Gastroesophageal sphincter (tissue), 4 donors: ENCODE data around the gene WARS2. TPM values are rescaled to one million over a fixed set of nuclear protein-coding genes. Genes with fewer than 3 reads are reported as not detected.

Experiments
- ATAC-seq: fragments of 150-250 bp; one replicate; pipeline ENCODE4 v1.9.1; 2016; ENCODE audit warnings: mild to moderate bottlenecking, moderate library complexity
- H3K27ac ChIP-seq, 4 donors: fragments of 200-600 bp; sonication (generic) in 3 of 4; 1 replicate in 3 of 4; 2 replicates in 1 of 4; pipeline ENCODE4 v1.5.1; 2016 to 2019
- H3K27me3 ChIP-seq: fragments of 200-600 bp; sonication (generic); one replicate; pipeline ENCODE4 v1.5.1; 2019
- H3K36me3 ChIP-seq, 2 donors: fragments of 200-600 bp; sonication (generic); one replicate each; pipeline ENCODE4 v1.5.1; 2019; ENCODE audit warnings: control low read depth in 1 of 2
- H3K4me1 ChIP-seq, 3 donors: fragments of 200-600 bp; sonication (generic); 1 replicate in 2 of 3; 2 replicates in 1 of 3; pipeline ENCODE4 v1.5.1; 2016 to 2019; ENCODE audit warnings: control low read depth in 2 of 3
- H3K4me3 ChIP-seq, 2 donors: fragments of 200-600 bp; sonication (generic); one replicate each; pipeline ENCODE4 v1.5.1; 2019; ENCODE audit warnings: mild to moderate bottlenecking in 1 of 2, moderate library complexity in 1 of 2
- H3K9me3 ChIP-seq, 3 donors: fragments of 200-600 bp; sonication (generic); one replicate each; pipeline ENCODE4 v1.5.1; 2017 to 2019; ENCODE audit warnings: control low read depth in 2 of 3
- EP300 ChIP-seq: sonication (generic); formaldehyde crosslinking; IDR thresholded peaks from one replicate; pipeline ENCODE4 v1.6.1; 2017; ENCODE audit warnings: antibody characterized with exemption, mild to moderate bottlenecking
- POLR2A ChIP-seq, 2 donors: fragments of 450-650 bp; IDR thresholded peaks; one replicate each; pipeline ENCODE4 v1.6.1; 2017; ENCODE audit warnings: antibody characterized with exemption in 2 of 2, mild to moderate bottlenecking in 2 of 2, moderate library complexity in 1 of 2
- POLR2AphosphoS5 ChIP-seq: sonication (generic); formaldehyde crosslinking; IDR thresholded peaks from one replicate; pipeline ENCODE4 v1.6.1; 2017; ENCODE audit warnings: antibody characterized with exemption
- WGBS, 2 donors: methylation state at CpG; one replicate each; pipeline ENCODE4 v1.1.5; 2018; ENCODE audit warnings: low coverage in 1 of 2; 5-methylcytosine and 5-hydroxymethylcytosine counted together
- total RNA-seq, 4 donors: library from RNA; depleted of rRNA; stranded (reverse); fragments of >200 nt; gene quantifications; one replicate each; pipeline ENCODE4 v1.1.0, GENCODE V29; 2016
- TF ChIP-seq, protein P1 (sequence below), 4 experiments: fragments of 200-600 bp in 2 of 4; fragments of 450-650 bp in 2 of 4; sonication (generic) in 1 of 4; IDR thresholded peaks; one replicate each; pipeline ENCODE4 v1.5.1; 2017 to 2019; ENCODE audit warnings: antibody characterized with exemption in 4 of 4, mild to moderate bottlenecking in 2 of 4, moderate library complexity in 2 of 4

WARS2 gene
- total RNA-seq, 4 donors from 2014 or later, result 9.2 to 12.8 (median 11.7) TPM

DNA sequence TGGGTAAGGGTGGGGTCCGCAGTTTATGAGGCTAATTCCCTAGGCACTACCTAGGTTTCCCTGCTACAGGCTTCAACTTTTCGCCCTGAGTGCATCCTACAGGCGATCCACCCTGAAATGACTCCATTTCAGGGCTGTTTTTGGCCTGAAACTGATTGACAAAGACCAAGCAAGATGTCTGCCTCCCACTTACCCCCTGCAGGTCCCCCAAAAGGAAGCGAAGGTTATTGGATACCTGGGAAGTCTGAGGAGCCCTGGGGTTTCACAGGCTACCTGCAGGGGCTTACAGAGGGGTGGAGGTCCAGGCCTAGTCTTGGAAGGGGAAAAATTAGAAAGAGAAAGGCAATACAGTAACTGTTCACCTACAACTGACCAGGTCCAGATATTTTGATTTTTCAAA is 149.0 kb downstream of the WARS2 start:
- no peak for ATAC-seq
- no peak for TF ChIP-seq EP300
- no peak for TF ChIP-seq POLR2A (IDR thresholded peaks at IDR 0.05)
- TF ChIP-seq POLR2AphosphoS5, result no peak
- TF ChIP-seq, protein P1, sequence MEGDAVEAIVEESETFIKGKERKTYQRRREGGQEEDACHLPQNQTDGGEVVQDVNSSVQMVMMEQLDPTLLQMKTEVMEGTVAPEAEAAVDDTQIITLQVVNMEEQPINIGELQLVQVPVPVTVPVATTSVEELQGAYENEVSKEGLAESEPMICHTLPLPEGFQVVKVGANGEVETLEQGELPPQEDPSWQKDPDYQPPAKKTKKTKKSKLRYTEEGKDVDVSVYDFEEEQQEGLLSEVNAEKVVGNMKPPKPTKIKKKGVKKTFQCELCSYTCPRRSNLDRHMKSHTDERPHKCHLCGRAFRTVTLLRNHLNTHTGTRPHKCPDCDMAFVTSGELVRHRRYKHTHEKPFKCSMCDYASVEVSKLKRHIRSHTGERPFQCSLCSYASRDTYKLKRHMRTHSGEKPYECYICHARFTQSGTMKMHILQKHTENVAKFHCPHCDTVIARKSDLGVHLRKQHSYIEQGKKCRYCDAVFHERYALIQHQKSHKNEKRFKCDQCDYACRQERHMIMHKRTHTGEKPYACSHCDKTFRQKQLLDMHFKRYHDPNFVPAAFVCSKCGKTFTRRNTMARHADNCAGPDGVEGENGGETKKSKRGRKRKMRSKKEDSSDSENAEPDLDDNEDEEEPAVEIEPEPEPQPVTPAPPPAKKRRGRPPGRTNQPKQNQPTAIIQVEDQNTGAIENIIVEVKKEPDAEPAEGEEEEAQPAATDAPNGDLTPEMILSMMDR (IDR thresholded peaks at IDR 0.05), result no peak
- peaks cover 0 to 40% (median 15%) of the 10 kb centered on the region in 3 donors for H3K4me1 ChIP-seq
- H3K27ac ChIP-seq, result no peak overlapping the region
- peaks cover 100% of the 10 kb centered on the region for H3K27me3 ChIP-seq
- 18 to 44% methylated on average over 1 to 2 of the region's 4 CpGs for WGBS, 2 donors
- H3K36me3 ChIP-seq, result no peaks in the 10 kb centered on the region
- peaks cover 0 to 8% (median 0%) of the 10 kb centered on the region in 3 donors for H3K9me3 ChIP-seq
- H3K4me3 ChIP-seq, result no peak overlapping the region

DNA sequence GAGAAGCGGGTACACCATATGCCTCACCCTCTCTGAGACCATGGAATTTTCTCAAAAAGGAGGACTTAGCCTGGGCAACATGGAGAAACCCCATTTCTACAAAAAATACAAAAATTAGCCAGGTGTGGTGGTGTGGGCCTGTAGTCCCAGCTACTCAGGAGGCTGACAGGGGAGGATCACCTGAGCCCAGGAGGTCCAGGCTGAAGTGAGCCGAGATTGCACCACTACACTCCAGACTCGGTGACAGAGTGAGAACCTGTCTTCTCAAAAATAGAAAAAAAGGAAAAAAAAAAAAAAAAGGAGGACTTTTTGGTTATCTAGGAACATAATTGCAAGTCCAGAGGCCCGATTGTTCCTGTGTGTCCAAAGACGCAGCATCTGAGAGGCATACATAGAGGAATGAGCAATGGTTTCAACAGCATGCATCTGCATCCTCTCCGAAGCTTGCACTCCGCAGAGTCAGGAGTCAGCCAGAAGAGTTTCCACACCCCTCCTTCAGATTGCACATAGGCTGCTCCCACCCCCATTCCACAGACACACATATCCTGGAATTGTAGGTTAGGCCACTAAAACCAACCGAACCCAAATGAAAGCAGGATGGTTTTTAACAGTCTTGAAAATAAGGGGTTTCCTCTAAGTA is 149.8 kb downstream of the WARS2 start:
- peaks cover 100% of the 10 kb centered on the region for H3K27me3 ChIP-seq
- peaks cover 0 to 48% (median 15%) of the 10 kb centered on the region in 3 donors for H3K4me1 ChIP-seq
- no peak overlapping the region for H3K4me3 ChIP-seq
- H3K36me3 ChIP-seq, result no peaks in the 10 kb centered on the region
- H3K27ac ChIP-seq, result no peak overlapping the region
- ATAC-seq, result no peak
- no peak for TF ChIP-seq EP300
- no peak for TF ChIP-seq POLR2A (IDR thresholded peaks at IDR 0.05)
- TF ChIP-seq, protein P1 (IDR thresholded peaks at IDR 0.05), result no peak
- no peak for TF ChIP-seq POLR2AphosphoS5
- WGBS, 2 donors, result 52 to 86% methylated on average over 7 of the region's 8 CpGs
- H3K9me3 ChIP-seq, result peaks cover 0 to 8% (median 0%) of the 10 kb centered on the region in 3 donors

DNA sequence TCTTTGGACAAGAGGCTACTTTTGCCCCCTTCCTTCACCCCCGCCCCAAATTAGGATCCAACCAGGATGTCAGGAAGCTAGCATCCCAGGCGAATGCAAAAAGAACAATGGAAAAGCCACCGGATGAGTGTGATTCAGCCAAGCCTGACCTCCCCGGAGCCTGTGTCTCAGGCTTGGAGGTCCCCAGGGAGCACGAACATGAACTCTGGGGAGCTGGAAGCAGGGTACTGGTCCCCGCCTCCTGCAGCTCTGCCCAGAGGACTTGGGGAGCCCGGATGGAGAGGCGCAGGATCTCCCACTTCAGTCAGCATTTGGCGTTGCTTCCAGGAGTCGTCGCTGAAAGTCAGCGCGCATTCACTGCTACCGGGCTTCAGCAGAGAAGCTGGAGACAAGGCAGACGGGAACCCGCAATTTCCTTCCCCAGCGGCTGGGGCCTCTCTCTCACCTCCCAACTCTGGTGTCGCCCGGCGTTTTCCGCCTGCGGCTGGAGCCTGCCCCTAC is 150.5 kb downstream of the WARS2 start:
- Histone ChIP-seq H3K9me3 (peaks cover 0 to 13% (median 0%) of the 10 kb centered on the region in 3 donors), H3K36me3 (no peaks in the 10 kb centered on the region), H3K4me1 (peaks cover 0 to 55% (median 15%) of the 10 kb centered on the region in 3 donors), H3K27me3 (peaks cover 100% of the 10 kb centered on the region), H3K4me3 (no peak overlapping the region), H3K27ac (no peak overlapping the region)
- no peak for ATAC-seq
- WGBS, 2 donors, result no CpG with 5 or more reads among the region's 22 CpGs
- no peak for TF ChIP-seq POLR2AphosphoS5
- TF ChIP-seq, protein P1 (IDR thresholded peaks at IDR 0.05), result no peak
- TF ChIP-seq EP300, result no peak
- no peak for TF ChIP-seq POLR2A (IDR thresholded peaks at IDR 0.05)

DNA sequence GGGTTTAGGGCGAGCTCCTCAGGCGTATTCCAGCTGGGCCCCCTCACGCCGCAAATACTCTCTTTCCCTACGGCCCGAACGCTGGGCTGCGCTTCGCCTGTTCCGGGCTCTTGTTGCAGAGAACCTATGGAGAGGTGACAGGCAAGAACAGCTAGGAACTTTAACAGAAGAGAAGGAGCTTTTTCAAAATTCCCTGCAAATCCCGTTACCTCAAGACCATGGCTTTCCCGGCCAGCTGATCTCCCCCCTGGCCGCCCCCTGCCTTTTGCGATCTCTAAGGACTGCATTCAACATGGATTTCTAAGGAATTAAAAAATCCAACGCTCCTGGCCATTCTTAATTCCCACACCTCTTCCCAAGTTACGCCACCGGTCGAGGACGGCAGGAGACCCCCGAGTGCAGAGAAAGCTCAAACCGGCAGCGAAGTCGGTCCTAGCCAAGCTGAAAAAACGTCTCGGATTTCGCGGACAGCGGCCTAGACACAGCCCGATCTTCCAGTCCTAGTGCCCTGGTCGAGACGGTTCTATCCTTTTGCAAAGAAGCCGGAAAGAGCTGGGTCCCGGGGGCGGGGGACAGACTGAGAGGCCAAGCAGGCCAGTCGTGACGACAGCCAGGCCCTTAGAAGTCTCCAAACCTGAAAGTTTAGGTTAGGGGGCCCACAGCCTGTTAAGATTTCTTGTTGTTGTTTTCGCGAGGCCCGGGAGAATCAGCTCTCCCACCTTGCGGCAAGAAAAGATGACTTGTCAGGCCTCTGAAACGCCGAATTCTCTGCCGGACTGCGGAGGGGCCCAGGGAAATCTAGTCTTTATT is 151.2 kb downstream of the WARS2 start:
- Histone ChIP-seq H3K9me3 (peaks cover 0 to 19% (median 0%) of the 10 kb centered on the region in 3 donors), H3K4me1 (peaks cover 0 to 63% (median 15%) of the 10 kb centered on the region in 3 donors), H3K36me3 (no peaks in the 10 kb centered on the region), H3K27ac (no peak overlapping the region), H3K27me3 (peaks cover 100% of the 10 kb centered on the region), H3K4me3 (no peak overlapping the region)
- TF ChIP-seq EP300 (no peak), POLR2A (IDR thresholded peaks at IDR 0.05) (no peak)
- 20 to 34% methylated on average over 2 to 27 of the region's 44 CpGs for WGBS, 2 donors
- no peak for ATAC-seq

DNA sequence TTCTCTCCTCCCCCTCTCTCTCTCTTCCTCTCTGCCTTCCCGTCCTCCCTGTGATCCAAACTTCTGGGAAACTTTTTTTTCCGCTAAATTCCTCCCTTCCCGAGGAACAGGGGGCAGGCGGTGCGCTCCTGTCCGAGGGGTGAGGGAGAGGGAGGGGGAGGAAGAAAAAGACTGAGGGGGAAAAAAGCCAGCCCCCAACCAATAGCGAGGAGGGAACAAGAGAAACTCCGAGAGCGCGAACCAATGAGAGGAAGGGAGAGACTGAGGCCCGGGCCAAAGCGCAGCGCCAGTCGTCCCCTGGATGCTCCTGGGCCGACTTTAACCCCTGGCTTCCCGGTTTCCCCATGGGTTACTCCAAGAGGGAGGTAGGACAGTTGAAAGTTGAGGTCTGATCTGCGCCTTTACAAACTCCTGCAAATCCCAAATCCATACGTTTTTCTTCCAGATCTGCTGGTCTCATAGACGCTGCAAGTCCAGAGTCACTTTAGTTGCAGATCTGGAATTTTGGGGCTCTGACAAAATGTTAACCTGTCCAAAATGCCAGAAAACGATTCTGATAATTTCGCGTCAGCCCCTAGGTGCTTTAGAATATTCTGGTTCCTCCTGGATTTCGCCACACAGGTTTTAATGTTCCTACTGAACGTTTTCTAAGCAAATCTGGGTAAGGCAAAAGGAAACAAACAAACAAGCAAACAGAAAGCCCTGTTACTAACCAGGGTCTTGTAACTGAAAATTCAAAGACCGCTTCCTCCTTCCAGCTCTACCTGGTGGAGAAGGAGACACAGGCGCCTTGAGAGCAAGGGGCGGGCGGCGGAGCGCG is 152.1 kb downstream of the WARS2 start, which contains the start of gene TBX15:
Gene TBX15, minus strand, starts transcription at position 158 of the 820 bp plus-strand sequence. CDS start 548 bp downstream, outside the sequence.
- no peaks in the 10 kb centered on the region for H3K36me3 ChIP-seq
- ATAC-seq, result no peak
- WGBS, 2 donors, result 0 to 10% methylated on average over 3 to 16 of the region's 31 CpGs
- H3K27ac ChIP-seq, result peak within 1 kb of the TSS in 2 of 4 donors; percentile 39 to 49
- H3K27me3 ChIP-seq, result peaks cover 100% of the 10 kb centered on the region
- peak within 1 kb of the TSS; percentile 20 to 48 for H3K4me3 ChIP-seq
- H3K9me3 ChIP-seq, result peaks cover 0 to 27% (median 0%) of the 10 kb centered on the region in 3 donors
- TF ChIP-seq POLR2AphosphoS5 (no peak), EP300 (no peak), POLR2A (IDR thresholded peaks at IDR 0.05) (no peak)
- TF ChIP-seq, protein P1 (IDR thresholded peaks at IDR 0.05), result no peak
- H3K4me1 ChIP-seq, result peaks cover 0 to 71% (median 15%) of the 10 kb centered on the region in 3 donors
